Esophagus mucosa (tissue), 1 donor: ENCODE data around the gene SLC22A23. TPM values are rescaled to one million over a fixed set of nuclear protein-coding genes. Genes with fewer than 3 reads are reported as not detected.

ENCODE experiments used
- ATAC-seq: fragments of 200-7000 bp; cut with Tn5 transposase; one replicate; pipeline ENCODE4 v1.9.1; 2020
- total RNA-seq: library from RNA; stranded (reverse); gene quantifications from one replicate; pipeline ENCODE4 v1.2.4, GENCODE V29; 2023
- donor health status: DM: yes; HTN: yes; CAD: no.

Gene SLC22A23
- total RNA-seq, 1 donor from 2014 or later: 36.3 TPM

- ATAC-seq: no peak
Observed at GRCh38 chr6:3294921-3295871, 161.7 kb downstream of the SLC22A23 start.

- no peak for ATAC-seq
Observed at GRCh38 chr6:3294396-3294795, 162.5 kb downstream of the SLC22A23 start.

GRCh38 chr6:3293271-3294155 is 163.3 kb downstream of the SLC22A23 start:
- no peak for ATAC-seq

GRCh38 chr6:3292431-3293197 is 164.2 kb downstream of the SLC22A23 start:
- no peak for ATAC-seq

- no peak for ATAC-seq
Observed at GRCh38 chr6:3291987-3292386, 164.9 kb downstream of the SLC22A23 start.

GRCh38 chr6:3291346-3291745 is 165.5 kb downstream of the SLC22A23 start:
- no peak for ATAC-seq

GRCh38 chr6:3290931-3291211 is 166.0 kb downstream of the SLC22A23 start:
- no peak for ATAC-seq

- ATAC-seq: no peak
Observed at GRCh38 chr6:3290149-3290930, 166.5 kb downstream of the SLC22A23 start.

- no peak for ATAC-seq
Observed at GRCh38 chr6:3289664-3290055, 167.2 kb downstream of the SLC22A23 start.

- ATAC-seq: peak; percentile 6
Observed at GRCh38 chr6:3288711-3289663, 167.9 kb downstream of the SLC22A23 start.

GRCh38 chr6:3287976-3288707 is 168.7 kb downstream of the SLC22A23 start:
- ATAC-seq: peak; percentile 18

- peak; percentile 36 for ATAC-seq
Observed at GRCh38 chr6:3287308-3287707, 169.5 kb downstream of the SLC22A23 start.

- no peak for ATAC-seq
Observed at GRCh38 chr6:3286641-3287171, 170.1 kb downstream of the SLC22A23 start.

- ATAC-seq: no peak
Observed at GRCh38 chr6:3285732-3286131, 171.1 kb downstream of the SLC22A23 start.

- no peak for ATAC-seq
Observed at GRCh38 chr6:3285049-3285639, 171.7 kb downstream of the SLC22A23 start.

GRCh38 chr6:3284436-3284876 is 172.4 kb downstream of the SLC22A23 start:
- no peak for ATAC-seq

GRCh38 chr6:3283641-3284435 is 173.0 kb downstream of the SLC22A23 start:
- no peak for ATAC-seq

GRCh38 chr6:3283241-3283640 is 173.6 kb downstream of the SLC22A23 start:
- ATAC-seq: no peak
